22Rv1 (cell line): Measurements from ENCODE around the gene CACNA1E.

Experiments used
- CTCF ChIP-seq: fragments of 450-650 bp; IDR thresholded peaks from 2 replicates; pipeline ENCODE4 v1.5.1; 2017; ENCODE audit warnings: mild to moderate bottlenecking
- ZFX ChIP-seq: fragments of 450-650 bp; IDR thresholded peaks from 2 replicates; pipeline ENCODE4 v1.6.1; 2017; ENCODE audit warnings: antibody characterized with exemption, borderline replicate concordance

- TF ChIP-seq CTCF, result no peak
- no peak for TF ChIP-seq ZFX
Observed at GRCh38 chr1:181640956-181641355, 157.6 kb downstream of the CACNA1E start.
